RKO (cell line): ENCODE data around the gene EPGN.
"Not testable (repeated sequence)": the region's sequence is repeated elsewhere in the genome, so short reads cannot be mapped to it uniquely, and the experiment has no call there.

ENCODE experiments used
- DNase-seq: peaks from one replicate; pipeline ENCODE4 v3.0.0-alpha.2; 2016; ENCODE audit warnings: low spot score

Gene EPGN

GRCh38 chr4:74340421-74340820, 32.2 kb downstream of the EPGN start:
- not testable (repeated sequence) for DNase-seq

GRCh38 chr4:74344031-74344430, 35.8 kb downstream of the EPGN start:
- no peak for DNase-seq

- DNase-seq, result no peak
Observed at GRCh38 chr4:74353858-74354257, 45.6 kb downstream of the EPGN start.

- no peak for DNase-seq
Observed at GRCh38 chr4:74357965-74358364, 49.7 kb downstream of the EPGN start.

- DNase-seq, result no peak
Observed at GRCh38 chr4:74361671-74362070, 53.4 kb downstream of the EPGN start.

- no peak for DNase-seq
Observed at GRCh38 chr4:74362347-74362746, 54.1 kb downstream of the EPGN start.

- DNase-seq, result no peak
Observed at GRCh38 chr4:74364256-74364651, 56.0 kb downstream of the EPGN start.

GRCh38 chr4:74364652-74365491, 56.6 kb downstream of the EPGN start, which contains the start of gene EREG:
Gene EREG, plus strand, starts transcription at chr4:74365145. Its CDS starts 164 bp downstream, at chr4:74365309.
- DNase-seq, result no peak

- no peak for DNase-seq
Observed at GRCh38 chr4:74365761-74366160, 57.5 kb downstream of the EPGN start.
